K562 (cell line): ENCODE data around the gene PRDM12. TPM values are rescaled to one million over a fixed set of nuclear protein-coding genes. Genes with fewer than 3 reads are reported as not detected.
A peak's percentile ranks its signal among the peaks of the same experiment; 100 is the strongest.

ENCODE experiments used
- ARHGAP35 ChIP-seq: fragments of 450-650 bp; IDR thresholded peaks from 2 replicates; pipeline ENCODE4 v1.6.1; 2018; ENCODE audit not compliant: partially characterized antibody
- ASH1L ChIP-seq: fragments of 450-650 bp; IDR thresholded peaks from 2 replicates; pipeline ENCODE4 v1.6.1; 2018; ENCODE audit warnings: borderline replicate concordance, mild to moderate bottlenecking, low read depth; ENCODE audit not compliant: partially characterized antibody
- BACH1 ChIP-seq: fragments of 200-800 bp; sonication (Bioruptor generic); IDR thresholded peaks from 2 replicates; pipeline ENCODE4 v1.6.1; 2016; ENCODE audit warnings: missing genetic modification characterization, missing compliant biosample characterization
- BMI1 ChIP-seq: fragments of 150-350 bp; IDR thresholded peaks from 2 replicates; pipeline ENCODE4 v1.6.1; 2014; ENCODE audit warnings: low read length
- E2F6 ChIP-seq, 2 experiments: IDR thresholded peaks; 2 replicates each; pipeline ENCODE4 v1.6.1; 2011; ENCODE audit warnings: borderline replicate concordance in 1 of 2, control low read depth in 1 of 2, low read depth in 1 of 2, low read length in 1 of 2, mild to moderate bottlenecking in 1 of 2, mixed read lengths in 1 of 2, moderate library complexity in 1 of 2; ENCODE audit not compliant: insufficient read depth in 1 of 2, insufficient read length in 1 of 2, poor library complexity in 1 of 2, severe bottlenecking in 1 of 2; ENCODE audit errors: extremely low read depth in 1 of 2
- ETV6 ChIP-seq, 3 experiments: fragments of 150-350 bp in 1 of 3; sonication (generic) in 1 of 3; formaldehyde crosslinking in 1 of 3; IDR thresholded peaks; 2 replicates each; pipeline versions ENCODE4 v1.6.1 to v1.8.0; 2014 to 2022; ENCODE audit warnings: borderline replicate concordance in 2 of 3, low read depth in 2 of 3, antibody characterized with exemption in 1 of 3, low read length in 1 of 3, mild to moderate bottlenecking in 1 of 3, missing genetic modification reagents in 1 of 3
- MTA1 ChIP-seq: fragments of 450-650 bp; IDR thresholded peaks from 2 replicates; pipeline ENCODE4 v1.6.1; 2017; ENCODE audit warnings: borderline replicate concordance
- NCOA1 ChIP-seq: fragments of 450-650 bp; IDR thresholded peaks from 2 replicates; pipeline ENCODE4 v1.6.1; 2016; ENCODE audit warnings: low read depth
- PBX2 ChIP-seq, 2 experiments: IDR thresholded peaks in 1 of 2; conservative IDR thresholded peaks in 1 of 2; 2 replicates each; pipeline ENCODE4 v1.6.1; 2016; ENCODE audit warnings: low read depth in 2 of 2, mild to moderate bottlenecking in 1 of 2, missing compliant biosample characterization in 1 of 2, missing genetic modification characterization in 1 of 2, moderate library complexity in 1 of 2
- POLR2G ChIP-seq: fragments of 200-400 bp; formaldehyde crosslinking; IDR thresholded peaks from 2 replicates; pipeline ENCODE4 v1.6.1; 2017; ENCODE audit warnings: low read depth, mild to moderate bottlenecking, antibody characterized with exemption, low read length, moderate library complexity
- RBBP5 ChIP-seq: fragments of 200-600 bp; sonication (generic); IDR thresholded peaks from 2 replicates; pipeline ENCODE4 v1.6.1; 2012; ENCODE audit warnings: borderline replicate concordance, mild to moderate bottlenecking, low read length, control low read depth, inconsistent platforms; ENCODE audit not compliant: insufficient read depth, poor library complexity, severe bottlenecking
- ZBTB5 ChIP-seq: fragments of 450-650 bp; IDR thresholded peaks from 2 replicates; pipeline ENCODE4 v1.6.1; 2017; ENCODE audit warnings: antibody characterized with exemption
- ZFP30 ChIP-seq: fragments of 250-450 bp; sonication (Bioruptor Pico); IDR thresholded peaks from 2 replicates; pipeline ENCODE4 v1.8.0; 2022; ENCODE audit warnings: moderate library complexity, mild to moderate bottlenecking, inconsistent platforms, borderline replicate concordance
- ZFP36 ChIP-seq: fragments of 150-350 bp; IDR thresholded peaks from 2 replicates; pipeline ENCODE4 v1.6.1; 2018; ENCODE audit warnings: low read length, low read depth; ENCODE audit not compliant: partially characterized antibody
- ZNF140 ChIP-seq: fragments of 250-450 bp; sonication (Bioruptor Pico); IDR thresholded peaks from 2 replicates; pipeline ENCODE4 v1.8.0; 2021; ENCODE audit warnings: moderate library complexity, mild to moderate bottlenecking, inconsistent platforms
- ZNF282 ChIP-seq: sonication (generic); formaldehyde crosslinking; IDR thresholded peaks from 2 replicates; pipeline ENCODE4 v1.8.1; 2023; ENCODE audit warnings: missing genetic modification reagents
- ZNF395 ChIP-seq: fragments of 200-800 bp; sonication (Bioruptor generic); IDR thresholded peaks from 2 replicates; pipeline ENCODE4 v1.6.1; 2017; ENCODE audit warnings: missing genetic modification characterization, missing compliant biosample characterization
- ZNF766 ChIP-seq: fragments of 200-800 bp; sonication (Bioruptor generic); conservative IDR thresholded peaks from 2 replicates; pipeline ENCODE4 v1.6.1; 2016; ENCODE audit warnings: missing genetic modification characterization, missing compliant biosample characterization
- ZZZ3 ChIP-seq: fragments of 450-650 bp; IDR thresholded peaks from 2 replicates; pipeline ENCODE4 v1.6.1; 2016; ENCODE audit warnings: antibody characterized with exemption, mild to moderate bottlenecking, moderate library complexity
- polyA plus RNA-seq, 8 experiments: library from polyadenylated mRNA; depleted of rRNA in 4 of 8; stranded (reverse) in 5 of 8; unstranded in 3 of 8; fragments of >200 nt; fragmentation: Nextera tagmentation in 2 of 8; fragmentation: Illumina TruSeq in 1 of 8; extraction: Ambion mirVana in 2 of 8; extraction: Trizol in 1 of 8; gene quantifications; 2 replicates each; pipeline versions ENCODE4 v1.2.1 to v1.2.3, GENCODE V29; 2011 to 2014; ENCODE audit warnings: inconsistent platforms in 1 of 8, missing spikeins in 1 of 8
- total RNA-seq, 7 experiments: library from RNA; depleted of rRNA in 6 of 7; stranded (reverse); fragments of >200 nt in 6 of 7; fragmentation: Illumina TruSeq in 2 of 7; extraction: Trizol in 2 of 7; gene quantifications; 2 replicates each; pipeline versions ENCODE4 v1.2.1 to v1.2.3, GENCODE V29; 2011 to 2021; ENCODE audit warnings: low replicate concordance in 1 of 7

Gene PRDM12
- total and polyA plus RNA-seq, 9 of the 15 experiments (the other 6 are each of a cell fraction or from before 2014, with no cell fraction given) = 0.04 to 0.22 (median 0.07) TPM; not detected in 3

GRCh38 chr9:130681769-130682420 lies 17.5 kb downstream of the PRDM12 start (continued):
- TF ChIP-seq ZNF395 (CRISPR knock-in tag) = peak; percentile 14
- TF ChIP-seq POLR2G = peak; percentile 71
- TF ChIP-seq ZNF282 (CRISPR knock-in tag) = no peak
- no peak for TF ChIP-seq MTA1
- no peak for TF ChIP-seq ZBTB5
- TF ChIP-seq ZNF140 (CRISPR knock-in tag) = no peak
- TF ChIP-seq RBBP5 = no peak
- no peak for TF ChIP-seq ZZZ3
- no peak for TF ChIP-seq ARHGAP35
- TF ChIP-seq NCOA1 = no peak
- TF ChIP-seq ZNF766 (CRISPR knock-in tag) = no peak
- TF ChIP-seq BMI1 = no peak
- no peak for TF ChIP-seq BACH1 (tag)
- no peak for TF ChIP-seq ASH1L
- no peak for TF ChIP-seq ZFP36
- no peak for TF ChIP-seq ETV6 (IDR thresholded peaks at IDR 0.05; ENCODE audit: borderline replicate concordance in 1 of 2, low read depth in 2 of 2, low read length in 1 of 2)
- TF ChIP-seq ETV6 (CRISPR knock-in tag; IDR thresholded peaks at IDR 0.05; ENCODE audit: borderline replicate concordance) = no peak
- TF ChIP-seq E2F6 (IDR thresholded peaks at IDR 0.05; ENCODE audit: borderline replicate concordance in 1 of 2, extremely low read depth in 1 of 2, insufficient read depth in 1 of 2, insufficient read length in 1 of 2, low read depth in 1 of 2, low read length in 1 of 2, poor library complexity in 1 of 2, severe bottlenecking in 1 of 2) = peak in 1 of 2 experiments; percentile 43
- TF ChIP-seq ZFP30 (CRISPR knock-in tag) = no peak
- no peak for TF ChIP-seq PBX2 (CRISPR knock-in tag; IDR thresholded peaks at IDR 0.05; ENCODE audit: low read depth)
- TF ChIP-seq PBX2 (tag; conservative IDR thresholded peaks at IDR 0.05; ENCODE audit: low read depth) = no peak
